Vagina (tissue), 2 donors: ENCODE measurements around the gene CLPTM1L. TPM values are rescaled to one million over a fixed set of nuclear protein-coding genes. Genes with fewer than 3 reads are reported as not detected.

Source experiments
- DNase-seq, 2 donors: peaks; one replicate each; pipeline ENCODE4 v3.0.0-alpha.2; 2017; ENCODE audit errors: extremely low spot score in 2 of 2
- H3K27ac ChIP-seq: fragments of 200-600 bp; sonication (generic); one replicate; pipeline ENCODE4 v1.5.1; 2019
- H3K27me3 ChIP-seq: fragments of 200-600 bp; sonication (generic); one replicate; pipeline ENCODE4 v1.5.1; 2019
- H3K36me3 ChIP-seq, 2 donors: fragments of 200-600 bp; sonication (generic); one replicate each; pipeline ENCODE4 v1.5.1; 2017 to 2019
- H3K4me1 ChIP-seq: fragments of 200-600 bp; sonication (generic); one replicate; pipeline ENCODE4 v1.5.1; 2019
- H3K4me3 ChIP-seq, 2 donors: fragments of 200-600 bp; sonication (generic); 1 replicate in 1 of 2; 2 replicates in 1 of 2; pipeline ENCODE4 v1.5.1; 2016 to 2019
- H3K9me3 ChIP-seq: fragments of 200-600 bp; sonication (generic); one replicate; pipeline ENCODE4 v1.5.1; 2019
- CTCF ChIP-seq, 3 experiments: fragments of 450-650 bp in 2 of 3; fragments of 200-600 bp in 1 of 3; sonication (generic) in 1 of 3; IDR thresholded peaks; one replicate each; pipeline ENCODE4 v1.5.1; 2017 to 2019; ENCODE audit warnings: antibody characterized with exemption in 3 of 3, mild to moderate bottlenecking in 2 of 3, moderate library complexity in 2 of 3
- POLR2A ChIP-seq, 2 donors: fragments of 450-650 bp; IDR thresholded peaks; one replicate each; pipeline ENCODE4 v1.6.1; 2017; ENCODE audit warnings: antibody characterized with exemption in 2 of 2, mild to moderate bottlenecking in 2 of 2, moderate library complexity in 2 of 2
- POLR2AphosphoS5 ChIP-seq, 2 donors: sonication (generic); formaldehyde crosslinking; IDR thresholded peaks; one replicate each; pipeline ENCODE4 v1.9.0; 2017; ENCODE audit warnings: antibody characterized with exemption in 2 of 2, mild to moderate bottlenecking in 2 of 2, low read depth in 1 of 2; ENCODE audit not compliant: insufficient read depth in 1 of 2
- intact Hi-C: fragments of 100-400 bp; cut with DNase I; formaldehyde crosslinking; loops from one replicate; pipeline ENCODE4 v1.15.1; 2023
- total RNA-seq: library from RNA; depleted of rRNA; stranded (reverse); fragments of >200 nt; gene quantifications from one replicate; pipeline ENCODE4 v1.2.3, GENCODE V29; 2016

The CLPTM1L gene
- total RNA-seq, 1 donor from 2014 or later = 40.0 TPM

- no peaks in the 10 kb centered on the region for H3K27me3 ChIP-seq
- intact Hi-C loops = no loop called here
- no peak overlapping the region for H3K4me3 ChIP-seq
- H3K4me1 ChIP-seq = no peaks in the 10 kb centered on the region
- DNase-seq = no peak
- TF ChIP-seq CTCF (IDR thresholded peaks at IDR 0.05) (no peak), POLR2AphosphoS5 (IDR thresholded peaks at IDR 0.05; ENCODE audit: insufficient read depth in 1 of 2, low read depth in 1 of 2) (no peak), POLR2A (IDR thresholded peaks at IDR 0.05) (no peak)
- no peaks in the 10 kb centered on the region for H3K36me3 ChIP-seq
- no peaks in the 10 kb centered on the region for H3K9me3 ChIP-seq
- no peak overlapping the region for H3K27ac ChIP-seq
Observed at GRCh38 chr5:1300581-1301083, 44.3 kb downstream of the CLPTM1L start.

- no peak overlapping the region for H3K27ac ChIP-seq
- no peak overlapping the region for H3K4me3 ChIP-seq
- no peaks in the 10 kb centered on the region for H3K36me3 ChIP-seq
- no peak for DNase-seq
- no peaks in the 10 kb centered on the region for H3K9me3 ChIP-seq
- TF ChIP-seq POLR2A (IDR thresholded peaks at IDR 0.05) (no peak), CTCF (IDR thresholded peaks at IDR 0.05) (no peak), POLR2AphosphoS5 (IDR thresholded peaks at IDR 0.05; ENCODE audit: insufficient read depth in 1 of 2, low read depth in 1 of 2) (no peak)
- intact Hi-C loops = no loop called here
- no peaks in the 10 kb centered on the region for H3K4me1 ChIP-seq
- H3K27me3 ChIP-seq = no peaks in the 10 kb centered on the region
Observed at GRCh38 chr5:1299961-1300360, 44.9 kb downstream of the CLPTM1L start.

GRCh38 chr5:1299511-1299850, 45.4 kb downstream of the CLPTM1L start:
- Histone ChIP-seq H3K4me1 (no peaks in the 10 kb centered on the region), H3K27ac (no peak overlapping the region), H3K9me3 (no peaks in the 10 kb centered on the region), H3K27me3 (no peaks in the 10 kb centered on the region), H3K4me3 (no peak overlapping the region), H3K36me3 (no peaks in the 10 kb centered on the region)
- TF ChIP-seq POLR2AphosphoS5 (IDR thresholded peaks at IDR 0.05; ENCODE audit: insufficient read depth in 1 of 2, low read depth in 1 of 2) (no peak), POLR2A (IDR thresholded peaks at IDR 0.05) (no peak), CTCF (IDR thresholded peaks at IDR 0.05) (no peak)
- no peak for DNase-seq
- intact Hi-C loops = no loop called here

DNA sequence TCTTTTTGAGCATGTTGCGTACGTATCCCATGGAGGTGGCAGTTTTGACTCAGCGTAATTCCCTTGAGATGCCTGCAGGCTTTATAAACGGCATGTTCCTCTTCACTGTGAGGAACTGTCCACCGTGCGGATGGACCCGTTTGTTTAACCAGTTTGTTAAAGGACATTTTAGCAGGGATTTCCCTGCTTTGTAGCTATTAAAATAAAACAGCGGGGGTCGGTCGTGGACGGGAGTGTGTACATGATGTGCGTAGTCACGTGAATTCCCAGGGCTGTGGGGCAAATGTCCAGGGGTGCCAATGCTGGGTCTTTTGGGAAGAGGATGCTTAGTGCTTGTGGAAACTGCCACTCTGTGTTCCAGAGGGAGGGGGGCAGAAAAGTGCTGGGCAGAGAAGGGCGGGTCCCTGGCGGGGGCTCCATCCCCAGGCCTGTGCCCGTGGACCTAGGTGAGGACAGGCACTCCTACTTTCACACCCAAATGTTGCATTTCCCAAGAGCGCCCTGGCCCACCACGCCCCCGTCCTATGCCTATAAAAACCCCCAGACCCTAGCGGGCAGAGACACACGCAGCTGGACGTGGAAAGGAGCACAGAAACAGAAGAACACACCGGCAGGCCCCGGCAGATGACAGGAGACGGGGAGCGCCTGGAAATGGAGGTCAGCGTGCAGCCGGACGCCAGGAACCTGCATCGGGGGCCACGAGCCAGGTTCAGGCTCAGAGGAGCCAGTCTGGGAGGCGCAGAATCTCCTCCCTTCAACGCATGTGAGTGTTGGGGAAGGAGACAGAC, 46.0 kb downstream of the CLPTM1L start:
- Histone ChIP-seq H3K36me3 (no peaks in the 10 kb centered on the region), H3K27ac (no peak overlapping the region), H3K4me3 (no peak overlapping the region), H3K4me1 (no peaks in the 10 kb centered on the region), H3K27me3 (no peaks in the 10 kb centered on the region), H3K9me3 (no peaks in the 10 kb centered on the region)
- DNase-seq = no peak
- intact Hi-C loops = no loop called here
- TF ChIP-seq POLR2A (IDR thresholded peaks at IDR 0.05) (no peak), POLR2AphosphoS5 (IDR thresholded peaks at IDR 0.05; ENCODE audit: insufficient read depth in 1 of 2, low read depth in 1 of 2) (no peak), CTCF (IDR thresholded peaks at IDR 0.05) (no peak)

GRCh38 chr5:1298067-1298551, 46.8 kb downstream of the CLPTM1L start:
- no peaks in the 10 kb centered on the region for H3K9me3 ChIP-seq
- no peak for DNase-seq
- no peak for TF ChIP-seq POLR2AphosphoS5 (IDR thresholded peaks at IDR 0.05; ENCODE audit: insufficient read depth in 1 of 2, low read depth in 1 of 2)
- TF ChIP-seq CTCF (IDR thresholded peaks at IDR 0.05) = no peak
- TF ChIP-seq POLR2A (IDR thresholded peaks at IDR 0.05) = no peak
- no peaks in the 10 kb centered on the region for H3K36me3 ChIP-seq
- H3K4me3 ChIP-seq = no peak overlapping the region
- H3K27me3 ChIP-seq = no peaks in the 10 kb centered on the region
- no peaks in the 10 kb centered on the region for H3K4me1 ChIP-seq
- intact Hi-C loops = no loop called here
- no peak overlapping the region for H3K27ac ChIP-seq
